Ovary (tissue), 9 donors: Measurements from ENCODE around the gene BBS9. TPM values are rescaled to one million over a fixed set of nuclear protein-coding genes. Genes with fewer than 3 reads are reported as not detected.

ENCODE experiments used
- DNase-seq, 5 donors: peaks; one replicate each; pipeline ENCODE4 v3.0.0-alpha.2; 2019 to 2020
- H3K27ac ChIP-seq, 2 donors: fragments of 200-600 bp; one replicate each; pipeline versions ENCODE4 v1.5.1 to v1.8.0; 2019 to 2022
- H3K27me3 ChIP-seq: fragments of 200-600 bp; one replicate; pipeline ENCODE4 v1.8.0; 2022
- H3K36me3 ChIP-seq: fragments of 200-600 bp; sonication (generic); one replicate; pipeline ENCODE4 v1.5.1; 2019
- H3K4me1 ChIP-seq: one replicate; pipeline ENCODE4 v1.8.1; 2013; ENCODE audit warnings: mild to moderate bottlenecking, moderate library complexity; ENCODE audit not compliant: insufficient read depth
- H3K4me3 ChIP-seq: fragments of 200-600 bp; sonication (generic); one replicate; pipeline ENCODE4 v1.5.1; 2017
- H3K9me3 ChIP-seq, 2 donors: fragments of 200-600 bp in 1 of 2; sonication (generic) in 1 of 2; one replicate each; pipeline versions ENCODE4 v1.5.1 to v1.8.1; 2013 to 2019; ENCODE audit warnings: mild to moderate bottlenecking in 1 of 2, moderate library complexity in 1 of 2
- EP300 ChIP-seq: sonication (generic); formaldehyde crosslinking; IDR thresholded peaks from one replicate; pipeline ENCODE4 v1.6.1; 2017; ENCODE audit warnings: antibody characterized with exemption
- POLR2A ChIP-seq: fragments of 450-650 bp; IDR thresholded peaks from one replicate; pipeline ENCODE4 v1.6.1; 2017; ENCODE audit warnings: antibody characterized with exemption, mild to moderate bottlenecking, moderate library complexity
- WGBS, 3 donors: extraction: QIAGEN DNeasy Blood & Tissue Kit in 1 of 3; methylation state at CpG; one replicate each; pipeline versions ENCODE4 v1.1.5 to v1.1.7; 2013 to 2017; 5-methylcytosine and 5-hydroxymethylcytosine counted together
- intact Hi-C, 4 donors: fragments of 100-400 bp; cut with DNase I; formaldehyde crosslinking; loops; one replicate each; pipeline versions ENCODE4 v1.11.0 to v1.15.1; 2022 to 2023
- polyA plus RNA-seq, 2 donors: library from polyadenylated mRNA; stranded (reverse); fragments of 200-250 nt in 1 of 2; fragments of 350-450 nt in 1 of 2; fragmentation: Illumina TruSeq in 1 of 2; extraction: RNeasy Lipid Tissue Mini Kit (QIAGEN cat#74804) in 1 of 2; gene quantifications; one replicate each; pipeline ENCODE4 v1.2.3, GENCODE V29; 2013 to 2014
- total RNA-seq, 7 donors: library from RNA; depleted of rRNA in 2 of 7; stranded (reverse); fragments of >200 nt in 2 of 7; fragmentation: NEBNext Ultra II Directional in 3 of 7; extraction: Animal tissue kit (Norgen Biotek cat#: 25700) in 3 of 7; gene quantifications; one replicate each; pipeline versions ENCODE4 v1.1.0 to v1.2.4, GENCODE V29; 2016 to 2023
- TF ChIP-seq, protein P1 (sequence below), 3 donors: fragments of 450-650 bp in 2 of 3; fragments of 200-600 bp in 1 of 3; IDR thresholded peaks; one replicate each; pipeline versions ENCODE4 v1.5.1 to v1.8.0; 2016 to 2022; ENCODE audit warnings: antibody characterized with exemption in 3 of 3, mild to moderate bottlenecking in 1 of 3
- donor health status: DM: no; HTN: no; CAD: no; lungs with moderate emphysema.
- donor health status: DM: no; HTN: no; CAD: no.
- donor health status: Bipolar disorder and iron deficiency.
- donor health status: DM: yes; HTN: yes; CAD: no.
- donor health status: DM: no; HTN: no; CAD: no.
- donor health status: DM: yes; HTN: yes; CAD: no.

The BBS9 gene
- total and polyA plus RNA-seq, 9 donors, result 8.1 to 42.0 (median 29.7) TPM

DNA sequence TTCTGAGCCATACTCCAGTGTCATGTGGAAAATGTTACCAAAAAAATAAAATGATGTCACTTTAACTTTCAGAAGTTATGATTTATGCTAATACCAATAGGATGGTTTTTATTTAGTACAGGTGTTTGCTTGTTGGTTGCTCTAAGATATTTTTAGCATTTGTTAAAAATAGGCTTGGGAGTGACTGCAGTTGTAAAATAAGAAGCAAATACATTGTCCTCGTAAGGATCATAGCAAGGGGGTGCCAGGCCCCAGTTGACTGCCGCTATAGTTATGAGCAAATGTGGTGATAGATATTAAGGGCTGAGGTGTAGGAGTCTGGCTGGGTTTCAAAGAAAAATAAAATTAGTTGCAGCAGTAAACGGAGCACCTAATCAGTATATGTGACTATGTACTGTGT lies 421.6 kb downstream of the BBS9 start:
- Histone ChIP-seq H3K27me3 (no peaks in the 10 kb centered on the region), H3K4me3 (no peak overlapping the region), H3K27ac (no peak overlapping the region), H3K4me1 (no peaks in the 10 kb centered on the region), H3K9me3 (no peaks in the 10 kb centered on the region), H3K36me3 (no peaks in the 10 kb centered on the region)
- intact Hi-C loops, result no loop called here
- TF ChIP-seq POLR2A (no peak), EP300 (no peak)
- TF ChIP-seq, protein P1, sequence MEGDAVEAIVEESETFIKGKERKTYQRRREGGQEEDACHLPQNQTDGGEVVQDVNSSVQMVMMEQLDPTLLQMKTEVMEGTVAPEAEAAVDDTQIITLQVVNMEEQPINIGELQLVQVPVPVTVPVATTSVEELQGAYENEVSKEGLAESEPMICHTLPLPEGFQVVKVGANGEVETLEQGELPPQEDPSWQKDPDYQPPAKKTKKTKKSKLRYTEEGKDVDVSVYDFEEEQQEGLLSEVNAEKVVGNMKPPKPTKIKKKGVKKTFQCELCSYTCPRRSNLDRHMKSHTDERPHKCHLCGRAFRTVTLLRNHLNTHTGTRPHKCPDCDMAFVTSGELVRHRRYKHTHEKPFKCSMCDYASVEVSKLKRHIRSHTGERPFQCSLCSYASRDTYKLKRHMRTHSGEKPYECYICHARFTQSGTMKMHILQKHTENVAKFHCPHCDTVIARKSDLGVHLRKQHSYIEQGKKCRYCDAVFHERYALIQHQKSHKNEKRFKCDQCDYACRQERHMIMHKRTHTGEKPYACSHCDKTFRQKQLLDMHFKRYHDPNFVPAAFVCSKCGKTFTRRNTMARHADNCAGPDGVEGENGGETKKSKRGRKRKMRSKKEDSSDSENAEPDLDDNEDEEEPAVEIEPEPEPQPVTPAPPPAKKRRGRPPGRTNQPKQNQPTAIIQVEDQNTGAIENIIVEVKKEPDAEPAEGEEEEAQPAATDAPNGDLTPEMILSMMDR (IDR thresholded peaks at IDR 0.05), result no peak
- no peak for DNase-seq
- 71 to 80% (median 76%) methylated on average over 3 of the region's 3 CpGs for WGBS, 3 donors

DNA sequence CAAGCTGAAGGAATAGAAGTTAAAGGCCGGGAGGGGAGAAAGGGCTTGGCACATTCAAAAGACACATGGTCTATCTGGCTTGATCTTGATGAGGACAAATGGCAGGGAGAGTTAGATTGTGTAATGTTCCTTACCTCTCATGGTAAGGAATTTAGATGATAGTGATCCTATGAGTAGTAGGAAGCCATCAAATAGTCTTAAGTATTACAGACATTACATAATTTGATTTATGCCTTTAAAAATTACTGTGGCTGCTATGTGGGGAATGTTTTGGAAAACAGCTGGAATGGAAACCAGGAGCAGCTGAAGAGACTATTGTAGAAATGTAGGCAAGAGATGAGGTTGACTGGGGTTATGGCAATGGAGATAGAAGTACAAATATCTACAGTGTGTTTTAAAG lies 424.7 kb downstream of the BBS9 start:
- no peaks in the 10 kb centered on the region for H3K27me3 ChIP-seq
- no peaks in the 10 kb centered on the region for H3K36me3 ChIP-seq
- no peaks in the 10 kb centered on the region for H3K4me1 ChIP-seq
- 35 to 93% (median 77%) methylated on average over 1 of the region's 1 CpG for WGBS, 3 donors
- no peak overlapping the region for H3K27ac ChIP-seq
- H3K9me3 ChIP-seq, result no peaks in the 10 kb centered on the region
- no peak for DNase-seq
- intact Hi-C loops, result no loop called here
- no peak overlapping the region for H3K4me3 ChIP-seq
- TF ChIP-seq, protein P1 (IDR thresholded peaks at IDR 0.05), result no peak
- no peak for TF ChIP-seq EP300
- TF ChIP-seq POLR2A, result no peak

DNA sequence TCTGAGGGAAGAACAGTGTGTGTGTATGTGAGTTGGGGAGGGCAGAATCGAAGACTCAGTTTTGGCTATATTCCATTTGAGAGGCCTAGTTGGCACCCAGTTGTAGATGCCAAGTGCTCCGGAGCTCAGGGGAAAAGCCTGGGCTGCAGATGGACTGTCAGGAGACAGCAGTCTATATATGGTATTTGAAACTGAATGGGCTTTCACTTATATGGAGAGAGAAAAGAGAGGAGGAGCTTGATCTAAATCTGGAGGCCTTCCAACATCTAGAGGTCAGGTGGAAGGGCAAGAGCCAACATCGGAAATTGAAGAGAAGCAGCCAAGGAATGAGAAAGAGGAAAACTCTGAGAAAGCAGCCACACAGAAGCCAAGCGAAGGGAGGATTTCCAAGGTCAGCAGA lies 425.2 kb downstream of the BBS9 start:
- Histone ChIP-seq H3K9me3 (no peaks in the 10 kb centered on the region), H3K4me3 (no peak overlapping the region), H3K36me3 (no peaks in the 10 kb centered on the region), H3K4me1 (no peaks in the 10 kb centered on the region), H3K27me3 (no peaks in the 10 kb centered on the region), H3K27ac (no peak overlapping the region)
- DNase-seq, result no peak
- 74 to 85% (median 84%) methylated on average over 4 of the region's 4 CpGs for WGBS, 3 donors
- TF ChIP-seq POLR2A, result no peak
- no peak for TF ChIP-seq EP300
- intact Hi-C loops, result no loop called here

DNA sequence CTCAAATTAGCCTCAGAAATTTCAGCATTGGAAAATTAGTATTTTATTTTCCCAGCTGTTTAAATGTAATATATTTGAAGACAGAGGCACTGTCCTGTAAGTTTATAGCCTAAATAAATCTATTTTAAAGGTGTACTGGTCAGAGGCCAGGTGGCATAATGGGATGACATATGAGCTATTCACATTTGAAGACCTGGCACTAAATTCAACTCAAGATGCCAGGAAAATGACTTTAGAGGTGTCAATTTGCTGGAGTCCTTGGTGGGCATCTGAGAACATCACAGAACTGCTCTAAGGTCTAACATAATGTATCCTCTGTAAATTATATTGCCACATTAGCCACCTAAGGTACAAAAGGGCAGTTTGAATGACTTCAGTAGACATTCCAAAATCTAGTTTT lies 427.1 kb downstream of the BBS9 start:
- Histone ChIP-seq H3K27me3 (no peaks in the 10 kb centered on the region), H3K27ac (no peak overlapping the region), H3K36me3 (no peaks in the 10 kb centered on the region), H3K4me1 (no peaks in the 10 kb centered on the region), H3K9me3 (no peaks in the 10 kb centered on the region), H3K4me3 (no peak overlapping the region)
- intact Hi-C loops, result no loop called here
- no peak for DNase-seq
- TF ChIP-seq, protein P1 (IDR thresholded peaks at IDR 0.05), result no peak
- no peak for TF ChIP-seq EP300
- no peak for TF ChIP-seq POLR2A

DNA sequence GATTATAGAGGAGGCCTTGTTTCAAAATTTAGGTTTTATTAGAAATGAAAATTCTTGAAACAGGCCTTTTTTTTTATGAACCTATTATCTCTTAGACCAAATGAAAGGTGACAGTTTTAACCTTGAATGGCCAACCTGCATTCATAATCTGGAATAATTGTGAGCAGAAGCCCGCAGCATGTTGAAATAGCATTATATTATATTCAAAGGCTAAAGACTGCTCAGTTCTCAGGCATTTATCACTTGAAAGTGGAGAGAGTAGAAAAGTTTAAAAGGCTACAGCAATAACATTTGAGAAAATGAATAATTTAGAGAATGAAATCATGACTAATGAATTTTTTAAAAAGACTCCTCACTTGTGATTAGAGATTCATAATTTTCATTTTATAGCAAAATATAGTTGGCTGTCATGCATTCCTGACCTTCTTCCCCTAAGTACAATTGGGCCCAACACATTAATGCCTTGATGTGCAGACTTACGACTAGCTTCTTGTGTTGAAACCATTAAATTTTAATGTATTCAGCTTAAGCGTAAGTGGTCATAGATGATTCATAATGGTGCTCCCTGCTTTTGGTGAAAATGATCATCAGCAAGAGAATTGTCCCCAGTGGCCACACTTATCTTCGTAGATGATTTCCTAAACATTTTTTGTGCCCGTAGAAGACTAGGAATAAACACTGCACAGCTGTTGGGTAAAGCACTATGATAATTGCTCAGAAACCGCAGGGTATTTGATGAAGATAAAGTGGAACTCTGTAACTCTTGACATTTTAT lies 429.4 kb downstream of the BBS9 start:
- TF ChIP-seq, protein P1 (IDR thresholded peaks at IDR 0.05), result no peak
- TF ChIP-seq POLR2A, result no peak
- TF ChIP-seq EP300, result no peak
- intact Hi-C loops, result no loop called here
- Histone ChIP-seq H3K36me3 (no peaks in the 10 kb centered on the region), H3K9me3 (no peaks in the 10 kb centered on the region), H3K27me3 (no peaks in the 10 kb centered on the region), H3K27ac (no peak overlapping the region), H3K4me3 (no peak overlapping the region), H3K4me1 (no peaks in the 10 kb centered on the region)
- no peak for DNase-seq
- 84 to 88% (median 84%) methylated on average over 6 of the region's 6 CpGs for WGBS, 3 donors
